Activated CD4-positive, alpha-beta memory T cell treated with anti-CD3 and anti-CD28 coated beads, Interleukin-2, amount 10 ng/mL, durations not matched to agents 7 days and 5 days (primary cell): ENCODE results near the gene PARVB. TPM values are rescaled to one million over a fixed set of nuclear protein-coding genes. Genes with fewer than 3 reads are reported as not detected.

ENCODE experiments used
- CTCF ChIA-PET: fragments of 350-600 bp; sonication (Branson Sonifier 250); formaldehyde crosslinking; loops from one replicate; lab custom pipeline; 2021; ENCODE audit warnings: antibody characterized with exemption, inconsistent platforms; lab: Charles Lee
- POLR2A ChIA-PET: fragments of 350-600 bp; sonication (Branson Sonifier 250); formaldehyde crosslinking; loops from one replicate; lab custom pipeline; 2021; ENCODE audit warnings: antibody characterized with exemption; lab: Charles Lee
- DNase-seq: peaks from one replicate; pipeline ENCODE4 v3.0.0-alpha.2; 2020
- H3K27ac Mint-ChIP-seq: one replicate; pipeline ENCODE4 v1.8.0; 2021; ENCODE audit warnings: mild to moderate bottlenecking, mixed read lengths
- H3K27me3 Mint-ChIP-seq: one replicate; pipeline ENCODE4 v1.8.0; 2021; ENCODE audit warnings: mixed read lengths
- H3K36me3 Mint-ChIP-seq: one replicate; pipeline ENCODE4 v1.8.0; 2021; ENCODE audit warnings: low read depth, mixed read lengths
- H3K4me1 Mint-ChIP-seq: one replicate; pipeline ENCODE4 v1.8.0; 2021; ENCODE audit warnings: mixed read lengths
- H3K4me3 Mint-ChIP-seq: one replicate; pipeline ENCODE4 v1.8.0; 2021; ENCODE audit warnings: mild to moderate bottlenecking, mixed read lengths
- H3K9me3 Mint-ChIP-seq: one replicate; pipeline ENCODE4 v1.8.0; 2021; ENCODE audit warnings: mixed read lengths
- total RNA-seq, 2 experiments: library from RNA; stranded (reverse); gene quantifications; one replicate each; pipeline ENCODE4 v1.2.3, GENCODE V29; 2021

The PARVB gene
- total RNA-seq, 2 experiments from 2014 or later: 41.5 to 42.0 TPM

- DNase-seq: no peak
- Mint-ChIP-seq H3K27me3 (no peaks in the 10 kb centered on the region), H3K4me1 (no peaks in the 10 kb centered on the region), H3K36me3 (no peaks in the 10 kb centered on the region), H3K27ac (no peak overlapping the region), H3K4me3 (no peak overlapping the region), H3K9me3 (no peaks in the 10 kb centered on the region)
- ChIA-PET POLR2A (no interaction called here), CTCF (no interaction called here)
Measured at GRCh38 chr22:44165286-44165874, 141.3 kb downstream of the PARVB start.

- CTCF ChIA-PET: no interaction called here
- Mint-ChIP-seq H3K27me3 (no peaks in the 10 kb centered on the region), H3K36me3 (no peaks in the 10 kb centered on the region), H3K4me3 (no peak overlapping the region), H3K9me3 (no peaks in the 10 kb centered on the region), H3K27ac (no peak overlapping the region), H3K4me1 (no peaks in the 10 kb centered on the region)
- no peak for DNase-seq
- POLR2A ChIA-PET: interaction anchor here (0.8 kb wide), 1 partner anchor 15 kb away, joined by 3 read pairs; no protein-coding TSS in a partner anchor
Measured at GRCh38 chr22:44166498-44167276, 142.6 kb downstream of the PARVB start.

- H3K9me3 Mint-ChIP-seq: no peaks in the 10 kb centered on the region
- no peaks in the 10 kb centered on the region for H3K36me3 Mint-ChIP-seq
- no peaks in the 10 kb centered on the region for H3K27me3 Mint-ChIP-seq
- no peak overlapping the region for H3K4me3 Mint-ChIP-seq
- no peak for DNase-seq
- ChIA-PET CTCF (no interaction called here), POLR2A (interaction anchor here (0.8 kb wide), 1 partner anchor 14 kb away, joined by 3 read pairs; no protein-coding TSS in a partner anchor)
- H3K4me1 Mint-ChIP-seq: no peaks in the 10 kb centered on the region
- H3K27ac Mint-ChIP-seq: no peak overlapping the region
Measured at GRCh38 chr22:44167501-44167900, 143.4 kb downstream of the PARVB start.

- DNase-seq: no peak
- Mint-ChIP-seq H3K4me3 (no peak overlapping the region), H3K9me3 (no peaks in the 10 kb centered on the region), H3K27me3 (no peaks in the 10 kb centered on the region), H3K4me1 (no peaks in the 10 kb centered on the region), H3K36me3 (no peaks in the 10 kb centered on the region), H3K27ac (no peak overlapping the region)
- ChIA-PET POLR2A (no interaction called here), CTCF (no interaction called here)
Measured at GRCh38 chr22:44168206-44168605, 144.1 kb downstream of the PARVB start.

- Mint-ChIP-seq H3K9me3 (no peaks in the 10 kb centered on the region), H3K27me3 (no peaks in the 10 kb centered on the region), H3K4me3 (no peak overlapping the region), H3K4me1 (no peaks in the 10 kb centered on the region), H3K36me3 (no peaks in the 10 kb centered on the region), H3K27ac (no peak overlapping the region)
- DNase-seq: no peak
- ChIA-PET CTCF (no interaction called here), POLR2A (interaction anchor here (0.8 kb wide), 1 partner anchor 12 kb away, joined by 3 read pairs; no protein-coding TSS in a partner anchor)
Measured at GRCh38 chr22:44170470-44170869, 146.4 kb downstream of the PARVB start.

- H3K27ac Mint-ChIP-seq: no peak overlapping the region
- no peaks in the 10 kb centered on the region for H3K36me3 Mint-ChIP-seq
- H3K9me3 Mint-ChIP-seq: no peaks in the 10 kb centered on the region
- H3K27me3 Mint-ChIP-seq: no peaks in the 10 kb centered on the region
- no peak overlapping the region for H3K4me3 Mint-ChIP-seq
- no peaks in the 10 kb centered on the region for H3K4me1 Mint-ChIP-seq
- ChIA-PET POLR2A (interaction anchor here (0.6 kb wide), 1 partner anchor 119 kb away, joined by 3 read pairs; no protein-coding TSS in a partner anchor), CTCF (no interaction called here)
- no peak for DNase-seq
Measured at GRCh38 chr22:44171561-44171960, 147.5 kb downstream of the PARVB start.

- no peaks in the 10 kb centered on the region for H3K36me3 Mint-ChIP-seq
- ChIA-PET CTCF (no interaction called here), POLR2A (interaction anchor here (1.0 to 2.4 kb wide), 2 partner anchors 10 to 20 kb away, joined by 3 to 13 read pairs; no protein-coding TSS in a partner anchor)
- no peak overlapping the region for H3K4me3 Mint-ChIP-seq
- H3K27me3 Mint-ChIP-seq: peaks cover 4% of the 10 kb centered on the region
- H3K4me1 Mint-ChIP-seq: no peaks in the 10 kb centered on the region
- no peaks in the 10 kb centered on the region for H3K9me3 Mint-ChIP-seq
- H3K27ac Mint-ChIP-seq: no peak overlapping the region
- no peak for DNase-seq
Measured at GRCh38 chr22:44172370-44173108, 148.4 kb downstream of the PARVB start.

GRCh38 chr22:44173154-44173553, 149.1 kb downstream of the PARVB start:
- Mint-ChIP-seq H3K36me3 (no peaks in the 10 kb centered on the region), H3K4me1 (no peaks in the 10 kb centered on the region), H3K27ac (no peak overlapping the region), H3K27me3 (peaks cover 6% of the 10 kb centered on the region), H3K4me3 (no peak overlapping the region), H3K9me3 (no peaks in the 10 kb centered on the region)
- ChIA-PET POLR2A (interaction anchor here (1.0 to 2.4 kb wide), 2 partner anchors 9 to 19 kb away, joined by 3 to 13 read pairs; no protein-coding TSS in a partner anchor), CTCF (no interaction called here)
- DNase-seq: no peak

- no peak overlapping the region for H3K4me3 Mint-ChIP-seq
- no peak overlapping the region for H3K27ac Mint-ChIP-seq
- POLR2A ChIA-PET: no interaction called here
- CTCF ChIA-PET: no interaction called here
- no peak for DNase-seq
- H3K9me3 Mint-ChIP-seq: no peaks in the 10 kb centered on the region
- H3K36me3 Mint-ChIP-seq: no peaks in the 10 kb centered on the region
- H3K27me3 Mint-ChIP-seq: peaks cover 21% of the 10 kb centered on the region
- H3K4me1 Mint-ChIP-seq: peaks cover 5% of the 10 kb centered on the region
Measured at GRCh38 chr22:44175676-44176075, 151.6 kb downstream of the PARVB start.

- Mint-ChIP-seq H3K36me3 (peaks cover 16% of the 10 kb centered on the region), H3K9me3 (no peaks in the 10 kb centered on the region), H3K27me3 (peaks cover 25% of the 10 kb centered on the region), H3K27ac (no peak overlapping the region), H3K4me3 (no peak overlapping the region), H3K4me1 (peaks cover 22% of the 10 kb centered on the region)
- POLR2A ChIA-PET: no interaction called here
- no peak for DNase-seq
- CTCF ChIA-PET: interaction anchor here (0.9 to 2.2 kb wide), 3 partner anchors 94 to 506 kb away, joined by 3 to 7 read pairs (median 5); no protein-coding TSS in a partner anchor
Measured at GRCh38 chr22:44179196-44179988, 155.3 kb downstream of the PARVB start.

- POLR2A ChIA-PET: interaction anchor here (1.3 to 3.5 kb wide), 8 partner anchors 12 to 993 kb away, joined by 3 to 67 read pairs (median 4); partner anchors contain the start of gene SAMM50
- peaks cover 25% of the 10 kb centered on the region for H3K27me3 Mint-ChIP-seq
- peak overlapping the region; percentile 95 for H3K4me3 Mint-ChIP-seq
- peaks cover 22% of the 10 kb centered on the region for H3K36me3 Mint-ChIP-seq
- no peak for DNase-seq
- H3K27ac Mint-ChIP-seq: no peak overlapping the region
- CTCF ChIA-PET: interaction anchor here (0.9 to 2.2 kb wide), 4 partner anchors 95 to 505 kb away, joined by 3 to 7 read pairs (median 4); no protein-coding TSS in a partner anchor
- peaks cover 22% of the 10 kb centered on the region for H3K4me1 Mint-ChIP-seq
- no peaks in the 10 kb centered on the region for H3K9me3 Mint-ChIP-seq
Measured at GRCh38 chr22:44179989-44180705, 156.0 kb downstream of the PARVB start.
